ENCODE data around the gene NQO2.
A peak's percentile ranks its signal among the peaks of the same experiment; 100 is the strongest.
"Not testable (repeated sequence)": the region's sequence is repeated elsewhere in the genome, so short reads cannot be mapped to it uniquely, and the experiment has no call there.

Gene NQO2

GRCh38 chr6:2989332-2990247 is 10.1 kb upstream of the NQO2 start:
- peak; percentile 77 for DNase-seq (ENCODE audit: low read depth, low spot score)
- ChIA-PET CTCF (interaction anchor here (0.6 to 6.7 kb wide), 30 partner anchors 10 to 251 kb away, joined by 3 to 210 read pairs (median 5); partner anchors contain the start of genes NQO2, RIPK1, SERPINB1 and SERPINB6), POLR2A (interaction anchor here (0.6 to 3.0 kb wide), 12 partner anchors 10 to 224 kb away, joined by 3 to 22 read pairs (median 6); partner anchors contain the start of genes NQO2, RIPK1, SERPINB1 and SERPINB6)
- TF ChIP-seq CTCF (IDR thresholded peaks at IDR 0.05; ENCODE audit: insufficient read depth, low read length, missing control alignments): no peak
- peak overlapping the region; percentile 71 for H3K4me3 ChIP-seq (ENCODE audit: low read depth, low read length)

GRCh38 chr6:2990248-2990931 is 9.3 kb upstream of the NQO2 start:
- ChIA-PET POLR2A (interaction anchor here (0.6 to 3.0 kb wide), 11 partner anchors 9 to 225 kb away, joined by 3 to 22 read pairs (median 5); partner anchors contain the start of genes NQO2, RIPK1, SERPINB1 and SERPINB6), CTCF (interaction anchor here (0.7 to 6.7 kb wide), 19 partner anchors 10 to 252 kb away, joined by 3 to 210 read pairs (median 9); partner anchors contain the start of genes NQO2, RIPK1 and SERPINB1)
- TF ChIP-seq CTCF (IDR thresholded peaks at IDR 0.05; ENCODE audit: insufficient read depth, low read length, missing control alignments): no peak
- DNase-seq (ENCODE audit: low read depth, low spot score): no peak
- peak overlapping the region; percentile 71 for H3K4me3 ChIP-seq (ENCODE audit: low read depth, low read length)

- peak overlapping the region; percentile 71 for H3K4me3 ChIP-seq (ENCODE audit: low read depth, low read length)
- ChIA-PET CTCF (interaction anchor here (1.0 to 6.7 kb wide), 13 partner anchors 10 to 200 kb away, joined by 3 to 210 read pairs (median 9); partner anchors contain the start of genes NQO2, RIPK1 and SERPINB1), POLR2A (interaction anchor here (0.7 to 3.0 kb wide), 2 partner anchors 71 to 77 kb away, joined by 3 to 22 read pairs; partner anchors contain the start of gene RIPK1)
- no peak for TF ChIP-seq CTCF (IDR thresholded peaks at IDR 0.05; ENCODE audit: insufficient read depth, low read length, missing control alignments)
- no peak for DNase-seq (ENCODE audit: low read depth, low spot score)
Measured at GRCh38 chr6:2990932-2991506, 8.7 kb upstream of the NQO2 start.

- DNase-seq (ENCODE audit: low read depth, low spot score): no peak
- no peak overlapping the region for H3K4me3 ChIP-seq (ENCODE audit: low read depth, low read length)
- TF ChIP-seq CTCF (IDR thresholded peaks at IDR 0.05; ENCODE audit: insufficient read depth, low read length, missing control alignments): no peak
- ChIA-PET CTCF (interaction anchor here (0.7 to 6.7 kb wide), 5 partner anchors 9 to 76 kb away, joined by 3 to 210 read pairs (median 3); partner anchors contain the start of gene RIPK1), POLR2A (no interaction called here)
Measured at GRCh38 chr6:2992330-2992979, 7.2 kb upstream of the NQO2 start.

- DNase-seq (ENCODE audit: low read depth, low spot score): no peak
- H3K4me3 ChIP-seq (ENCODE audit: low read depth, low read length): no peak overlapping the region
- TF ChIP-seq CTCF (IDR thresholded peaks at IDR 0.05; ENCODE audit: insufficient read depth, low read length, missing control alignments): no peak
- ChIA-PET CTCF (interaction anchor here (0.8 to 3.2 kb wide), 4 partner anchors 14 to 114 kb away, joined by 3 to 14 read pairs (median 3); no protein-coding TSS in a partner anchor), POLR2A (no interaction called here)
Measured at GRCh38 chr6:2993755-2994317, 5.9 kb upstream of the NQO2 start.

GRCh38 chr6:2998249-2998997 is 1.3 kb upstream of the NQO2 start:
- ChIA-PET CTCF (interaction anchor here (0.7 to 4.7 kb wide), 13 partner anchors 9 to 260 kb away, joined by 3 to 41 read pairs (median 5); no protein-coding TSS in a partner anchor), POLR2A (interaction anchor here (0.8 to 1.2 kb wide), 2 partner anchors 8 to 70 kb away, joined by 3 to 5 read pairs; partner anchors contain the start of gene RIPK1)
- DNase-seq (ENCODE audit: low read depth, low spot score): not testable (repeated sequence)
- peak overlapping the region; percentile 69; the same call in 1 of the 2 replicates for H3K4me3 ChIP-seq (ENCODE audit: low read depth, low read length)
